GM12878 (cell line): ENCODE results near the gene RINT1.

Experiments
- EZH2 ChIP-seq: IDR thresholded peaks from 2 replicates; pipeline ENCODE4 v1.6.1; 2012; ENCODE audit warnings: low read depth, mild to moderate bottlenecking, control low read depth, inconsistent platforms, low read length, borderline replicate concordance; ENCODE audit not compliant: control insufficient read depth
- FOXK2 ChIP-seq: fragments of 450-650 bp; IDR thresholded peaks from 2 replicates; pipeline ENCODE4 v1.6.1; 2017; ENCODE audit warnings: mild to moderate bottlenecking, moderate library complexity
- KDM1A ChIP-seq: fragments of 200-600 bp; sonication (generic); IDR thresholded peaks from 2 replicates; pipeline ENCODE4 v1.6.1; 2016; ENCODE audit warnings: borderline replicate concordance
- LARP7 ChIP-seq: fragments of 450-650 bp; IDR thresholded peaks from 2 replicates; pipeline ENCODE4 v1.6.1; 2017; ENCODE audit warnings: mild to moderate bottlenecking
- RAD21 ChIP-seq: IDR thresholded peaks from 2 replicates; pipeline ENCODE4 v1.6.1; 2011; ENCODE audit warnings: mild to moderate bottlenecking, low read depth, low read length, moderate library complexity; ENCODE audit not compliant: insufficient read depth
- STAT3 ChIP-seq: IDR thresholded peaks from 2 replicates; pipeline ENCODE4 v1.6.1; 2011; ENCODE audit warnings: low read depth, low read length, improper control_type of control experiment
- TBL1XR1 ChIP-seq: IDR thresholded peaks from 2 replicates; pipeline ENCODE4 v1.6.1; 2012; ENCODE audit warnings: low read depth, low read length, improper control_type of control experiment
- TF ChIP-seq, protein P1 (sequence below): IDR thresholded peaks from 2 replicates; pipeline ENCODE4 v1.6.1; 2011; ENCODE audit warnings: low read depth, low read length, improper control_type of control experiment, borderline replicate concordance
- TF ChIP-seq, protein P2 (sequence below): IDR thresholded peaks from 2 replicates; pipeline ENCODE4 v1.6.1; 2012; ENCODE audit warnings: low read depth, low read length, improper control_type of control experiment
- TF ChIP-seq, protein P3 (sequence below), 3 experiments: IDR thresholded peaks in 2 of 3; conservative IDR thresholded peaks in 1 of 3; 2 replicates each; pipeline ENCODE4 v1.5.1; 2011; ENCODE audit warnings: low read depth in 3 of 3, low read length in 3 of 3, mild to moderate bottlenecking in 3 of 3, control low read depth in 2 of 3, moderate library complexity in 2 of 3, inconsistent platforms in 1 of 3, mixed read lengths in 1 of 3; ENCODE audit not compliant: control insufficient read depth in 2 of 3, insufficient read depth in 1 of 3; ENCODE audit errors: extremely low read depth in 1 of 3
- TF ChIP-seq, protein P4 (sequence below): IDR thresholded peaks from 2 replicates; pipeline ENCODE4 v1.6.1; 2012; ENCODE audit warnings: mild to moderate bottlenecking, low read depth, low read length

DNA sequence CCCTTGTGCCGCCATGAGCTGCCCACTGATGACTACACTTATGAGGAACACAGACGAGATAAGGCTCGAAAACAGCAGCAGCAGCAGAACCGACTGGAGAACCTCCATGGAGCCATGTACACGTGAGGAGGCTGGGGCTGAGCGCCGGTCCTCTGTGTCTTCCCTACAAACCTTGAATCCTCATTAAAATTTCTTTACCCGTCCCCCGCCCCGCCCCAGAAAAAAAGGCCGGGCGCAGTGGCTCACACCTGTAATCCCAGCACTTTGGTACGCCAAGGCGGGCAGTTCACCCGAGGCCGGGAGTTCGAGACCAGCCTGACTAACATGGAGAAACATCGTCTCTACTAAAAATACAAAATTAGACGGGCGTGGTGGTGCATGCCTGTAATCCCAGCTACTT is 1.5 kb upstream of the RINT1 start:
- no peak for TF ChIP-seq RAD21
- TF ChIP-seq, protein P1, sequence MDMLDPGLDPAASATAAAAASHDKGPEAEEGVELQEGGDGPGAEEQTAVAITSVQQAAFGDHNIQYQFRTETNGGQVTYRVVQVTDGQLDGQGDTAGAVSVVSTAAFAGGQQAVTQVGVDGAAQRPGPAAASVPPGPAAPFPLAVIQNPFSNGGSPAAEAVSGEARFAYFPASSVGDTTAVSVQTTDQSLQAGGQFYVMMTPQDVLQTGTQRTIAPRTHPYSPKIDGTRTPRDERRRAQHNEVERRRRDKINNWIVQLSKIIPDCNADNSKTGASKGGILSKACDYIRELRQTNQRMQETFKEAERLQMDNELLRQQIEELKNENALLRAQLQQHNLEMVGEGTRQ, result no peak
- TF ChIP-seq, protein P2, sequence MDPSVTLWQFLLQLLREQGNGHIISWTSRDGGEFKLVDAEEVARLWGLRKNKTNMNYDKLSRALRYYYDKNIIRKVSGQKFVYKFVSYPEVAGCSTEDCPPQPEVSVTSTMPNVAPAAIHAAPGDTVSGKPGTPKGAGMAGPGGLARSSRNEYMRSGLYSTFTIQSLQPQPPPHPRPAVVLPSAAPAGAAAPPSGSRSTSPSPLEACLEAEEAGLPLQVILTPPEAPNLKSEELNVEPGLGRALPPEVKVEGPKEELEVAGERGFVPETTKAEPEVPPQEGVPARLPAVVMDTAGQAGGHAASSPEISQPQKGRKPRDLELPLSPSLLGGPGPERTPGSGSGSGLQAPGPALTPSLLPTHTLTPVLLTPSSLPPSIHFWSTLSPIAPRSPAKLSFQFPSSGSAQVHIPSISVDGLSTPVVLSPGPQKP, result no peak
- TF ChIP-seq LARP7, result no peak
- no peak for TF ChIP-seq TBL1XR1
- TF ChIP-seq, protein P3, sequence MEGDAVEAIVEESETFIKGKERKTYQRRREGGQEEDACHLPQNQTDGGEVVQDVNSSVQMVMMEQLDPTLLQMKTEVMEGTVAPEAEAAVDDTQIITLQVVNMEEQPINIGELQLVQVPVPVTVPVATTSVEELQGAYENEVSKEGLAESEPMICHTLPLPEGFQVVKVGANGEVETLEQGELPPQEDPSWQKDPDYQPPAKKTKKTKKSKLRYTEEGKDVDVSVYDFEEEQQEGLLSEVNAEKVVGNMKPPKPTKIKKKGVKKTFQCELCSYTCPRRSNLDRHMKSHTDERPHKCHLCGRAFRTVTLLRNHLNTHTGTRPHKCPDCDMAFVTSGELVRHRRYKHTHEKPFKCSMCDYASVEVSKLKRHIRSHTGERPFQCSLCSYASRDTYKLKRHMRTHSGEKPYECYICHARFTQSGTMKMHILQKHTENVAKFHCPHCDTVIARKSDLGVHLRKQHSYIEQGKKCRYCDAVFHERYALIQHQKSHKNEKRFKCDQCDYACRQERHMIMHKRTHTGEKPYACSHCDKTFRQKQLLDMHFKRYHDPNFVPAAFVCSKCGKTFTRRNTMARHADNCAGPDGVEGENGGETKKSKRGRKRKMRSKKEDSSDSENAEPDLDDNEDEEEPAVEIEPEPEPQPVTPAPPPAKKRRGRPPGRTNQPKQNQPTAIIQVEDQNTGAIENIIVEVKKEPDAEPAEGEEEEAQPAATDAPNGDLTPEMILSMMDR (IDR thresholded peaks at IDR 0.05 in 2 of 3, conservative IDR thresholded peaks at IDR 0.05 in 1 of 3; ENCODE audit: control insufficient read depth in 2 of 3, extremely low read depth in 1 of 3, insufficient read depth in 1 of 3, low read depth in 3 of 3, low read length in 3 of 3), result no peak
- TF ChIP-seq EZH2, result no peak
- TF ChIP-seq, protein P4, sequence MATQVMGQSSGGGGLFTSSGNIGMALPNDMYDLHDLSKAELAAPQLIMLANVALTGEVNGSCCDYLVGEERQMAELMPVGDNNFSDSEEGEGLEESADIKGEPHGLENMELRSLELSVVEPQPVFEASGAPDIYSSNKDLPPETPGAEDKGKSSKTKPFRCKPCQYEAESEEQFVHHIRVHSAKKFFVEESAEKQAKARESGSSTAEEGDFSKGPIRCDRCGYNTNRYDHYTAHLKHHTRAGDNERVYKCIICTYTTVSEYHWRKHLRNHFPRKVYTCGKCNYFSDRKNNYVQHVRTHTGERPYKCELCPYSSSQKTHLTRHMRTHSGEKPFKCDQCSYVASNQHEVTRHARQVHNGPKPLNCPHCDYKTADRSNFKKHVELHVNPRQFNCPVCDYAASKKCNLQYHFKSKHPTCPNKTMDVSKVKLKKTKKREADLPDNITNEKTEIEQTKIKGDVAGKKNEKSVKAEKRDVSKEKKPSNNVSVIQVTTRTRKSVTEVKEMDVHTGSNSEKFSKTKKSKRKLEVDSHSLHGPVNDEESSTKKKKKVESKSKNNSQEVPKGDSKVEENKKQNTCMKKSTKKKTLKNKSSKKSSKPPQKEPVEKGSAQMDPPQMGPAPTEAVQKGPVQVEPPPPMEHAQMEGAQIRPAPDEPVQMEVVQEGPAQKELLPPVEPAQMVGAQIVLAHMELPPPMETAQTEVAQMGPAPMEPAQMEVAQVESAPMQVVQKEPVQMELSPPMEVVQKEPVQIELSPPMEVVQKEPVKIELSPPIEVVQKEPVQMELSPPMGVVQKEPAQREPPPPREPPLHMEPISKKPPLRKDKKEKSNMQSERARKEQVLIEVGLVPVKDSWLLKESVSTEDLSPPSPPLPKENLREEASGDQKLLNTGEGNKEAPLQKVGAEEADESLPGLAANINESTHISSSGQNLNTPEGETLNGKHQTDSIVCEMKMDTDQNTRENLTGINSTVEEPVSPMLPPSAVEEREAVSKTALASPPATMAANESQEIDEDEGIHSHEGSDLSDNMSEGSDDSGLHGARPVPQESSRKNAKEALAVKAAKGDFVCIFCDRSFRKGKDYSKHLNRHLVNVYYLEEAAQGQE, result no peak
- TF ChIP-seq STAT3, result no peak
- TF ChIP-seq KDM1A, result no peak
- no peak for TF ChIP-seq FOXK2
